K562 (cell line): ENCODE results near the gene CSNK1G1. TPM values are rescaled to one million over a fixed set of nuclear protein-coding genes. Genes with fewer than 3 reads are reported as not detected.
A peak's percentile ranks its signal among the peaks of the same experiment; 100 is the strongest.

Experiments used
- MXI1 ChIP-seq: IDR thresholded peaks from 2 replicates; pipeline ENCODE4 v1.6.1; 2011; ENCODE audit warnings: low read depth, mild to moderate bottlenecking, improper control_type of control experiment, low read length
- PYGO2 ChIP-seq: fragments of 450-650 bp; IDR thresholded peaks from 2 replicates; pipeline ENCODE4 v1.6.1; 2016; ENCODE audit warnings: mild to moderate bottlenecking, missing genetic modification characterization, moderate library complexity, missing compliant biosample characterization
- RB1 ChIP-seq: fragments of 450-650 bp; IDR thresholded peaks from 2 replicates; pipeline ENCODE4 v1.6.1; 2017; ENCODE audit warnings: low read depth, mild to moderate bottlenecking
- RBFOX2 ChIP-seq: fragments of 200-400 bp; formaldehyde crosslinking; IDR thresholded peaks from 2 replicates; pipeline ENCODE4 v1.6.1; 2017; ENCODE audit warnings: low read depth, mild to moderate bottlenecking, low read length, moderate library complexity
- SPI1 ChIP-seq: IDR thresholded peaks from 2 replicates; pipeline ENCODE4 v1.6.1; 2011; ENCODE audit warnings: low read depth, low read length, control low read depth, borderline replicate concordance
- ZNF695 ChIP-seq: fragments of 450-650 bp; formaldehyde crosslinking; IDR thresholded peaks from 2 replicates; pipeline ENCODE4 v1.4.0; 2020; ENCODE audit warnings: mild to moderate bottlenecking, moderate library complexity
- polyA plus RNA-seq, 8 experiments: library from polyadenylated mRNA; depleted of rRNA in 4 of 8; stranded (reverse) in 5 of 8; unstranded in 3 of 8; fragments of >200 nt; fragmentation: Nextera tagmentation in 2 of 8; fragmentation: Illumina TruSeq in 1 of 8; extraction: Ambion mirVana in 2 of 8; extraction: Trizol in 1 of 8; gene quantifications; 2 replicates each; pipeline versions ENCODE4 v1.2.1 to v1.2.3, GENCODE V29; 2011 to 2014; ENCODE audit warnings: inconsistent platforms in 1 of 8, missing spikeins in 1 of 8
- total RNA-seq, 7 experiments: library from RNA; depleted of rRNA in 6 of 7; stranded (reverse); fragments of >200 nt in 6 of 7; fragmentation: Illumina TruSeq in 2 of 7; extraction: Trizol in 2 of 7; gene quantifications; 2 replicates each; pipeline versions ENCODE4 v1.2.1 to v1.2.3, GENCODE V29; 2011 to 2021; ENCODE audit warnings: low replicate concordance in 1 of 7
- TF ChIP-seq, protein P1 (sequence below): sonication (generic); formaldehyde crosslinking; IDR thresholded peaks from 2 replicates; pipeline ENCODE4 v1.9.0; 2022; ENCODE audit warnings: mild to moderate bottlenecking, missing genetic modification reagents
- TF ChIP-seq, protein P2 (sequence below): fragments of 450-650 bp; IDR thresholded peaks from 2 replicates; pipeline ENCODE4 v1.6.1; 2018; ENCODE audit not compliant: partially characterized antibody
- TF ChIP-seq, protein P3 (sequence below): fragments of 250-450 bp; sonication (Bioruptor Pico); IDR thresholded peaks from 2 replicates; pipeline ENCODE4 v1.5.0; 2021
- TF ChIP-seq, protein P4 (sequence below): sonication (generic); formaldehyde crosslinking; IDR thresholded peaks from 2 replicates; pipeline ENCODE4 v1.8.0; 2022; ENCODE audit warnings: missing genetic modification reagents, mild to moderate bottlenecking, moderate library complexity, borderline replicate concordance
- TF ChIP-seq, protein P5 (sequence below): fragments of 150-350 bp; conservative IDR thresholded peaks from 2 replicates; pipeline ENCODE4 v1.6.1; 2014; ENCODE audit warnings: low read length
- TF ChIP-seq, protein P6 (sequence below): fragments of 450-650 bp; formaldehyde crosslinking; IDR thresholded peaks from 2 replicates; pipeline ENCODE4 v1.4.0; 2020; ENCODE audit warnings: mild to moderate bottlenecking, mixed read lengths

Gene CSNK1G1
- total and polyA plus RNA-seq, 9 of the 15 experiments (the other 6 are each of a cell fraction or from before 2014, with no cell fraction given), result 4.5 to 18.5 (median 9.5) TPM

DNA sequence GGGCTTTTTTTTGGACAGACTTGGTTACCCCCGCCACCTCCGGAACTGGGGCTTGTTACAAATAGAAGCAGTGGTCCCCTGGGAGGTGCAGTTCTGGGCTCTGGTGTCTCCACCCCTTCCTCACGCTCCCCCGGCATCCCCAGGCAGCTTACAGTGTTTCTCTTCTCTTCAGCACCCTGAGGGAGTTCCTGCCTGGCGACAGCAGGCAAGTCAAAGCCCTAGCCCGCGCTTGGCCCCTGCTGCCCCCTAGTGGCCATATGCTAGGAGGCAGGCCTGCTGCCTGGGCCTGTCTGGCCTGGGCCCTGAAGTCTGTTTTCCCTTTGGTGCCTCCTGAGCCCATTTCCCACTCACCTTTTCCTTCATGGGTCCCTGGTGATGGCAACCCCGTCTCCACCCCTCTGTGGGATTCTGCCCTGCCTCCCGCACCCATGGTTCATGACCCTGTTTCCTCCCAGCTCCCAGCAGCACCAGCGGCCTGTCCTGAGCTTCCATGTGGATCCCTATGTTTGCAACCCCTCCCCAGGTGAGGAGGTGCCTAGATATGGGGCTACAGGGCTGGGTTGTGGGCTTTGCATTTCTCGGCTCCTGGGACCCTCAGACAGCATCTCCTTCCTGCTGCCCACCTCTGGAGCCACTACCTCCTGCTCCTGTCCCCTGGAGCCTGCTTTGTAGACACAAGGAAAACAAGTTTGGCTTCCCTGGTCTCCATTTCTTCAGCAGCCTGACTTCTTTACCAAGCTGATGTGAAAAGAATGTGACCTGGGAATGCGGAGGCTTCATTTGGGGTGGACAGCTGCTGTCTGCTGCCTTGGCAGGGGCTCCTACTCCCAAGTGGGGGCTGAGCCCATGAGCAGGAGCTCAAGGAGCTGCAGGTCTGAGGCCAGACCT lies 202.2 kb downstream of the CSNK1G1 start (continued):
- TF ChIP-seq PYGO2 (tag) (no peak), SPI1 (0 out of 2 replicates have a peak, but pooled peaks have one; percentile 17), RB1 (peak; percentile 97), MXI1 (no peak), RBFOX2 (peak; percentile 78), ZNF695 (CRISPR knock-in tag) (no peak)
- TF ChIP-seq, protein P1, sequence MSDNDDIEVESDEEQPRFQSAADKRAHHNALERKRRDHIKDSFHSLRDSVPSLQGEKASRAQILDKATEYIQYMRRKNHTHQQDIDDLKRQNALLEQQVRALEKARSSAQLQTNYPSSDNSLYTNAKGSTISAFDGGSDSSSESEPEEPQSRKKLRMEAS (CRISPR knock-in tag), result 0 out of 2 replicates have a peak, but pooled peaks have one; percentile 57
- TF ChIP-seq, protein P2, sequence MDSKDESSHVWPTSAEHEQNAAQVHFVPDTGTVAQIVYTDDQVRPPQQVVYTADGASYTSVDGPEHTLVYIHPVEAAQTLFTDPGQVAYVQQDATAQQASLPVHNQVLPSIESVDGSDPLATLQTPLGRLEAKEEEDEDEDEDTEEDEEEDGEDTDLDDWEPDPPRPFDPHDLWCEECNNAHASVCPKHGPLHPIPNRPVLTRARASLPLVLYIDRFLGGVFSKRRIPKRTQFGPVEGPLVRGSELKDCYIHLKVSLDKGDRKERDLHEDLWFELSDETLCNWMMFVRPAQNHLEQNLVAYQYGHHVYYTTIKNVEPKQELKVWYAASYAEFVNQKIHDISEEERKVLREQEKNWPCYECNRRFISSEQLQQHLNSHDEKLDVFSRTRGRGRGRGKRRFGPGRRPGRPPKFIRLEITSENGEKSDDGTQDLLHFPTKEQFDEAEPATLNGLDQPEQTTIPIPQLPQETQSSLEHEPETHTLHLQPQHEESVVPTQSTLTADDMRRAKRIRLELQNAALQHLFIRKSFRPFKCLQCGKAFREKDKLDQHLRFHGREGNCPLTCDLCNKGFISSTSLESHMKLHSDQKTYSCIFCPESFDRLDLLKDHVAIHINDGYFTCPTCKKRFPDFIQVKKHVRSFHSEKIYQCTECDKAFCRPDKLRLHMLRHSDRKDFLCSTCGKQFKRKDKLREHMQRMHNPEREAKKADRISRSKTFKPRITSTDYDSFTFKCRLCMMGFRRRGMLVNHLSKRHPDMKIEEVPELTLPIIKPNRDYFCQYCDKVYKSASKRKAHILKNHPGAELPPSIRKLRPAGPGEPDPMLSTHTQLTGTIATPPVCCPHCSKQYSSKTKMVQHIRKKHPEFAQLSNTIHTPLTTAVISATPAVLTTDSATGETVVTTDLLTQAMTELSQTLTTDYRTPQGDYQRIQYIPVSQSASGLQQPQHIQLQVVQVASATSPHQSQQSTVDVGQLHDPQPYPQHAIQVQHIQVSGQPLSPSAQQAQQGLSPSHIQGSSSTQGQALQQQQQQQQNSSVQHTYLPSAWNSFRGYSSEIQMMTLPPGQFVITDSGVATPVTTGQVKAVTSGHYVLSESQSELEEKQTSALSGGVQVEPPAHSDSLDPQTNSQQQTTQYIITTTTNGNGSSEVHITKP, result no peak
- TF ChIP-seq, protein P3, sequence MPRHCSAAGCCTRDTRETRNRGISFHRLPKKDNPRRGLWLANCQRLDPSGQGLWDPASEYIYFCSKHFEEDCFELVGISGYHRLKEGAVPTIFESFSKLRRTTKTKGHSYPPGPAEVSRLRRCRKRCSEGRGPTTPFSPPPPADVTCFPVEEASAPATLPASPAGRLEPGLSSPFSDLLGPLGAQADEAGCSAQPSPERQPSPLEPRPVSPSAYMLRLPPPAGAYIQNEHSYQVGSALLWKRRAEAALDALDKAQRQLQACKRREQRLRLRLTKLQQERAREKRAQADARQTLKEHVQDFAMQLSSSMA (CRISPR knock-in tag), result 0 out of 2 replicates have a peak, but pooled peaks have one; percentile 52
- TF ChIP-seq, protein P4, sequence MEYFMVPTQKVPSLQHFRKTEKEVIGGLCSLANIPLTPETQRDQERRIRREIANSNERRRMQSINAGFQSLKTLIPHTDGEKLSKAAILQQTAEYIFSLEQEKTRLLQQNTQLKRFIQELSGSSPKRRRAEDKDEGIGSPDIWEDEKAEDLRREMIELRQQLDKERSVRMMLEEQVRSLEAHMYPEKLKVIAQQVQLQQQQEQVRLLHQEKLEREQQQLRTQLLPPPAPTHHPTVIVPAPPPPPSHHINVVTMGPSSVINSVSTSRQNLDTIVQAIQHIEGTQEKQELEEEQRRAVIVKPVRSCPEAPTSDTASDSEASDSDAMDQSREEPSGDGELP (CRISPR knock-in tag), result peak; percentile 74; the same call in 1 of the 2 replicates
- TF ChIP-seq, protein P5, sequence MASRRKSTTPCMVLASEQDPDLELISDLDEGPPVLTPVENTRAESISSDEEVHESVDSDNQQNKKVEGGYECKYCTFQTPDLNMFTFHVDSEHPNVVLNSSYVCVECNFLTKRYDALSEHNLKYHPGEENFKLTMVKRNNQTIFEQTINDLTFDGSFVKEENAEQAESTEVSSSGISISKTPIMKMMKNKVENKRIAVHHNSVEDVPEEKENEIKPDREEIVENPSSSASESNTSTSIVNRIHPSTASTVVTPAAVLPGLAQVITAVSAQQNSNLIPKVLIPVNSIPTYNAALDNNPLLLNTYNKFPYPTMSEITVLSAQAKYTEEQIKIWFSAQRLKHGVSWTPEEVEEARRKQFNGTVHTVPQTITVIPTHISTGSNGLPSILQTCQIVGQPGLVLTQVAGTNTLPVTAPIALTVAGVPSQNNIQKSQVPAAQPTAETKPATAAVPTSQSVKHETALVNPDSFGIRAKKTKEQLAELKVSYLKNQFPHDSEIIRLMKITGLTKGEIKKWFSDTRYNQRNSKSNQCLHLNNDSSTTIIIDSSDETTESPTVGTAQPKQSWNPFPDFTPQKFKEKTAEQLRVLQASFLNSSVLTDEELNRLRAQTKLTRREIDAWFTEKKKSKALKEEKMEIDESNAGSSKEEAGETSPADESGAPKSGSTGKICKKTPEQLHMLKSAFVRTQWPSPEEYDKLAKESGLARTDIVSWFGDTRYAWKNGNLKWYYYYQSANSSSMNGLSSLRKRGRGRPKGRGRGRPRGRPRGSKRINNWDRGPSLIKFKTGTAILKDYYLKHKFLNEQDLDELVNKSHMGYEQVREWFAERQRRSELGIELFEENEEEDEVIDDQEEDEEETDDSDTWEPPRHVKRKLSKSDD, result no peak
- TF ChIP-seq, protein P6, sequence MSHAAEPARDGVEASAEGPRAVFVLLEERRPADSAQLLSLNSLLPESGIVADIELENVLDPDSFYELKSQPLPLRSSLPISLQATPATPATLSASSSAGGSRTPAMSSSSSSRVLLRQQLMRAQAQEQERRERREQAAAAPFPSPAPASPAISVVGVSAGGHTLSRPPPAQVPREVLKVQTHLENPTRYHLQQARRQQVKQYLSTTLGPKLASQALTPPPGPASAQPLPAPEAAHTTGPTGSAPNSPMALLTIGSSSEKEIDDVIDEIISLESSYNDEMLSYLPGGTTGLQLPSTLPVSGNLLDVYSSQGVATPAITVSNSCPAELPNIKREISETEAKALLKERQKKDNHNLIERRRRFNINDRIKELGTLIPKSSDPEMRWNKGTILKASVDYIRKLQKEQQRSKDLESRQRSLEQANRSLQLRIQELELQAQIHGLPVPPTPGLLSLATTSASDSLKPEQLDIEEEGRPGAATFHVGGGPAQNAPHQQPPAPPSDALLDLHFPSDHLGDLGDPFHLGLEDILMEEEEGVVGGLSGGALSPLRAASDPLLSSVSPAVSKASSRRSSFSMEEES (CRISPR knock-in tag), result no peak
